CD4-positive, alpha-beta T cell treated with Interleukin-17A for 1 hour (primary cell): ENCODE data around the gene UGT1A8.
"Not testable (repeated sequence)": the region's sequence is repeated elsewhere in the genome, so short reads cannot be mapped to it uniquely, and the experiment has no call there.

Experiments
- DNase-seq: peaks from one replicate; pipeline ENCODE4 v3.0.0-alpha.2; 2020

UGT1A8 gene

GRCh38 chr2:233643128-233643527, 25.7 kb downstream of the UGT1A8 start:
- no peak for DNase-seq

- DNase-seq: not testable (repeated sequence)
Observed at GRCh38 chr2:233646033-233646432, 28.6 kb downstream of the UGT1A8 start.

DNA sequence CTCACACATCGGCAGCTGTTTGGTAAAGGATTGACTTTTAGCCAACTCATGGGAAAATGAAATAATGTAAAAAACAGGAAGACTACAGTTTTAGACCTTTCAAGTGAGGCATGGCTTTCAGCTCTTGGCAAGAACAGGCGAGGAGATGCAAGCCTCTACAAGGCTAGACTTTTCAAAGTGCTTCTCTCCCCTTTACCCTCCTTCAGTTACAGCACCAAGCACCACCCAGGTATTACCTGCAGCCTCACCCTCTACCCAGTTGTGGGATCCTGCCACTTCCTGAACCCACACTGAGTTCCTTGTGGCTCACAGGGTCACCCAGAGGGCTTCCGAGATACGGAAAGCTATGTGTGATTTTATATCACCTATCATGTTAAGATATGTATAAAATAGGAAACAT, 33.5 kb downstream of the UGT1A8 start:
- no peak for DNase-seq

DNA sequence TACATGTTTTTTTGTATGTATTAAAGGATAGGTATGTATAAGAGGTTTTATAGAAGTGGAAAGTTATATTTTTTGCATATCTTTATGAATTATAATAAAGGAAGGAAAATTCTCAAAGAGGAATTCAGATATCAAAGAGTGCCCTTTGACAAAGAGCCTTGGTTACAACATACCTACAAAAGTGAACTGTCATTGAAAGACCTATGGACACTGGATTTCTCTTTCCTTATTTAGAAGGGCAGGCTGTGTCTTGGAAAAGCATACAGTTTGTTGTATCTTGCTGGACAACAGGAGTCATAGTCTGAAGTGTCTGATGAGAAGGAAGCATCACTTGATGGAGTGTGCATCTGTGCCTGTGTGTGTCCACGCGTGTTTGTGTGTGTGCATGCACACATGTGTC, 34.0 kb downstream of the UGT1A8 start:
- no peak for DNase-seq

GRCh38 chr2:233654501-233654900, 37.1 kb downstream of the UGT1A8 start:
- DNase-seq: no peak

DNA sequence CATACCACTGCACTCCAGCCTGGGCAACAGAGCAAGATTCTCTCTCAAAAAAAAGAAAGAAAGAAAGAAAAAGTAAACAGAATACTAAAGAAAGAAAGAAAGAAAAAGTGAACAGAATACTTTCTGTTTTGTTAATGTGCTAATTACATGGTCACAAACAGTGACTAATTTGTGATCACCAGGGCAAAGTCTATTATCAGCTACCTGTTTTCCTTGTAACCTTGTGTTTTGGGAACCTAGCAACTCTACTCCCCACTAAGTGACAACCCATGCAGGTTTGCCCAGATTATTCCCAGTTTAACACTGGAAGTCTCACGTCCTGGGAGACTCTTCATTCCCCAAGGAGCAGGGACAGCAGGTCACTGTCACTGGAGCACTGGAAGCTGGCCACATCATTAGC, 37.6 kb downstream of the UGT1A8 start:
- no peak for DNase-seq

- not testable (repeated sequence) for DNase-seq
Observed at GRCh38 chr2:233655943-233656342, 38.5 kb downstream of the UGT1A8 start.

- no peak for DNase-seq
Observed at GRCh38 chr2:233656443-233656842, 39.0 kb downstream of the UGT1A8 start.

DNA sequence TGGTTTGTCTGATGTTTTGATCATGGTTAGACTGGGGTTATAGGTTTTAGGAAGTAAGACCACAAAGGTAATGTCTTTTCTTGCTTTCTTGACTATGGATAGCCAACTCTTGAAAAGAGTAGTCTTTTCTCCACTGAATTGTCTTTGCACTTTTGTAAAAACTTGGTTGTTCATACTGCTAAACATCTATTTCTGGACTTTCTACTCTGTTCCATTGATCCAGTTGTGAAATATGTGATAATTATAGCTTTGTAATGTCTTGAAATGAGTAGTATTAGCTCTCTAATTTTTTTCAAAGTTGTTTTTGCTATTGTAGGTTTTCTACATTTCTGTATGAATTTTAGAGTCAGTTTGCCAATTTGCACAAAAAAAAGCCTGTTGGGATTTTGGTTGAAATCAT, 41.2 kb downstream of the UGT1A8 start:
- no peak for DNase-seq

GRCh38 chr2:233663911-233664310, 46.5 kb downstream of the UGT1A8 start:
- DNase-seq: no peak

DNA sequence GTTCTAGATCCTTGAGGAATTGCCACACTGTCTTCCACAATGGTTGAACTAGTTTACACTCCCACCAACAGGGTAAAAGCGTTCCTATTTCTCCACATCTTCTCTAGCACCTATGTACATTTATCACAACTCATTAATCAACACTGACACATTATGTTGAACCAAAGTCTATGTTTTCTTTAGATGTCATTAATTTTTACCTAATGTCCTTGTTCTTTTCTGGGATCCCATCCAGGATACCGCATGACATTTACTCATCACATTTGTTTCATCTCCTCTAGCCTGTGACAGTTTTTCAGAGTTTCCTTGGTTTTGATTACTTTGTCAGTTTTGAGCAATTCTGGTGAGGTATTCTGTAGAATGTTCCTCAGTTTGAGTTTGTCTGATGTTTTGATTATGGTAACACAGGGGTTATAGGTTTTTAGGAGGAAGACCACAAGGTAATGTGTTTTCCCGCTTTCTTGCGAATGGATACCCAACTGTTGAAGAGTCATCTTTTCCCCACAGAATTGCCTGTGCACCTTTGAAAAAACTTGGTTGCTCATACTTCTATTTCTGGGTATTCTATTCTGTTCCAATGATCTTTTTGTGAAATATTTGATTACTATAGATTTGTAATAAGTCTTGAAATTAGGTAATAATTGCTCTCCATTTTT, 51.3 kb downstream of the UGT1A8 start:
- DNase-seq: no peak

DNA sequence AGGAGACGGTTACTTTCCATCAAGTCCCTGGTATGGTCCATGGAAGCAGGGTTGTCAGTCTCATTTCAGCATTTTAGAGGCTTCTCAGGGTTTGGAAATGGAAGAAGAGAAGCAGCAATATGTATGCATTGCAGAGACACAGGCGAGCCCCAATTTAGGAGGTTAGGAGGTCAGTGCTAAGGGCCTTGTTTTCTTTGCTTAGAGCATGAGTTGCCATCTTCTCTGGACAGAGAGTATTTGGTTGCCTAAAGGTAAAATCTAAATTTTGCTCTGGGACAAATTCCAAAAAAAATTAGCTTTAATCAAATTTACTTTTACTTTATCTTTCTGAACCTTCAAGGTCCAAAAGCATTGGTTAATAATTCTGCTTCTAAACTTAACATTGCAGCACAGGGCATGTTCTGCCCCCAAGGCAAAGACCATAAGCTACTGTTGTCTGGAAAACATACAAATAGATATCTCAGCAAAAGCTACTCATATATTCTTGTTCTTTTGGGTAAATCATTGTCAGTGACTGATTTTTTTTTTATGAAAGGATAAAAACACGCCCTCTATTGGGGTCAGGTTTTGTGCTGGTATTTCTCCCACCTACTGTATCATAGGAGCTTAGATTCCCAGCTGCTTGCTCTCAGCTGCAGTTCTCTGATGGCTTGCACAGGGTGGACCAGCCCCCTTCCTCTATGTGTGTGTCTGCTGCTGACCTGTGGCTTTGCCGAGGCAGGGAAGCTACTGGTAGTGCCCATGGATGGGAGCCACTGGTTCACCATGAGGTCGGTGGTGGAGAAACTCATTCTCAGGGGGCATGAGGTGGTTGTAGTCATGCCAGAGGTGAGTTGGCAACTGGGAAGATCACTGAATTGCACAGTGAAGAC, 54.1 kb downstream of the UGT1A8 start, which contains the start of gene UGT1A9:
UGT1A9 (plus strand) TSS at position 609 of the 872 bp plus-strand sequence; CDS start at position 646, 37 bp downstream.
- DNase-seq: no peak

DNA sequence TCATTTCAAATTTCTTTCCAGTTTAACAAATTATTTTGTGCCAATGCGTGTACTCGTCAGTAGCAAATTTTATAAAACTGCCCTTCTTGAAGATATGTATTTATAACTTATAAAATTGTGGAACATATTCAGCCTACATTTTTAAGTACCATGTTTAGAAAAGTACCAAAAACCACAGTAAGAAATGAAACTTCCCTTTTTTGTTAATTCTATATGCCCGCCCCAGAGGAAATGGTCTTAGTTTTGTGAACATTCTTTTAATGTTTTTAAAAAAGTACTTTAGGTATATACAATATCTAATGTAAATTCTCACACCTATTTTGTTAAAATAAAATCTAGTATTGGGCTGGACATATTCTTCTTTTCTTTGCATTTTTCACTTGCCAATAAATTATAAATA, 55.5 kb downstream of the UGT1A8 start:
- DNase-seq: no peak

GRCh38 chr2:233673896-233674295, 56.5 kb downstream of the UGT1A8 start:
- no peak for DNase-seq

DNA sequence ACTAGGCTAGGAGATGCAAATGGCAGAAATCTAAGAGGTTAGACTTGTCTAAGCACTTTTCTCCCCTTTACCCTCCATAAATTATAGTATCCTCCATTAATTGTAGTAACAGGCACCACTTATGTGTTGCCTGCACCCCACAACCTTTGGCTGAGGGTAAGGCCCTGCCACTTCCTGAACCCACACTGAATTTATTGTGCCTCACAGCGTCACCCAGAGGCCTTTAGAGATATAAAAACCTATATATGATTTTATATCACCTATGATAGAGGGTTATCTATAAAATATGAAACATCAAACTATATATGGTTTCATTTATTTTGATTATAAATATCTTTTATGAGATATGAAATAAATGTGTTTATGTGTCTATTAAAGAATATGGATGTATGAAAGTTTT, 56.9 kb downstream of the UGT1A8 start:
- DNase-seq: no peak

DNA sequence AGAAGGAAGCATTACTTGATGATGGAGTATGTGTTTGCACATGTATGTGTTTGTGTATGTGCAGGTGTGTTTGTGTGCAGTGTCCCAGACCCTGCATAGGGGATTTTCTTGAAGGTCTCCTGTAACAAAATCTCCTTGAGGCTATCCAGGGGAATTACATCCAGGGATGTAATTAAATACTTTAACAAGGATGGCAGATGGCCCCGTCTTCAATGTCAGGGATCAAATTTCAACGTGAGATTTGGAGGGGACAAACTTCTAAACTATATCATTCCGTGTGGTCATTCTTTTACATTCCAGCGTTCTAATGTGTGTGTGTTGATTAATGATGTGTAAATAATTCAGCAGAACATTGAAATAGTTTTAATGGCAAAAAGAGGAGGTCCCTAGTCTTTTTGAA, 57.6 kb downstream of the UGT1A8 start:
- no peak for DNase-seq

- DNase-seq: no peak
Observed at GRCh38 chr2:233676046-233676445, 58.6 kb downstream of the UGT1A8 start.

- no peak for DNase-seq
Observed at GRCh38 chr2:233679196-233679595, 61.8 kb downstream of the UGT1A8 start.

GRCh38 chr2:233680361-233681045, 63.1 kb downstream of the UGT1A8 start:
- no peak for DNase-seq

GRCh38 chr2:233681521-233682099, 64.2 kb downstream of the UGT1A8 start, which contains the start of gene UGT1A7:
Gene UGT1A7 (plus strand): TSS chr2:233681901. CDS start chr2:233681938, 37 bp downstream.
- no peak for DNase-seq

DNA sequence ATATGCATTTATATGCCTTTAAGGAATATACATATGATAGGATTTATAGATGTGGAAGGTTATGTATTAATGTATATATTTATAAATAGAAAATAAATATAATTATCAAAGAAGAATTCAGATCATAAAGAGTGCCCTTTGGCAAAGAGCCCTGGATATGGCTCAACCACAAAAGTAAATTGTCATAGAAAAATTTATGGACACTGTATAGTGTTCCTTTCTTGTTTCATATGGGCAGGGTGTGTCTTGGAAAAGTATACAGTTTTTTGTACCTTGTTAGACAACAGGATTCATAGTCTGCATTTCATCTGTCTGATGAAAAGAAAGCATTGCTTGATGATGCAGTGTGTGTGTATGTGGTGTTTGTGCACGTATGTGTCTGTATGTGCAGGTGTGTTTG, 67.2 kb downstream of the UGT1A8 start:
- no peak for DNase-seq

GRCh38 chr2:233686928-233687327, 69.5 kb downstream of the UGT1A8 start:
- DNase-seq: no peak

- DNase-seq: no peak
Observed at GRCh38 chr2:233688341-233688740, 70.9 kb downstream of the UGT1A8 start.
